ENCODE measurements around the gene HS6ST2. TPM values are rescaled to one million over a fixed set of nuclear protein-coding genes. Genes with fewer than 3 reads are reported as not detected.
A peak's percentile ranks its signal among the peaks of the same experiment; 100 is the strongest.

The HS6ST2 gene
- total and polyA plus RNA-seq, 9 of the 15 experiments (the other 6 are each of a cell fraction or from before 2014, with no cell fraction given) = not detected

- no peak for TF ChIP-seq ZNF592 (IDR thresholded peaks at IDR 0.05)
- TF ChIP-seq C11orf30 (IDR thresholded peaks at IDR 0.05; ENCODE audit: low read depth) = no peak
Observed at GRCh38 chrX:132676561-132677186, 281.8 kb downstream of the HS6ST2 start (continued).

- ATAC-seq = no peak
- no peaks in the 10 kb centered on the region for H3K79me2 ChIP-seq (ENCODE audit: control insufficient read depth, insufficient read depth, low read length)
- DNase-seq (ENCODE audit: extremely low read depth in 1 of 4, low spot score in 3 of 4) = no peak
- ChIA-PET CTCF (ENCODE audit: low intra/inter-chr PET ratio) (no interaction called here), POLR2A (no interaction called here)
- no peak overlapping the region for H3K9ac ChIP-seq (ENCODE audit: insufficient read depth in 1 of 2, low read depth in 2 of 2, low read length in 2 of 2)
- BruUV-seq (replicated peaks) = no TSS peak
- no peak overlapping the region for H3K4me2 ChIP-seq (ENCODE audit: insufficient read depth, low read length)
- H3K36me3 ChIP-seq (ENCODE audit: control insufficient read depth, insufficient read depth, low read length) = no peaks in the 10 kb centered on the region
- WGBS (ENCODE audit: insufficient coverage, low coverage, missing lambda C conversion rate) = 0% methylated on average over 3 of the region's 3 CpGs
- TF ChIP-seq FOXJ2 (tag; IDR thresholded peaks at IDR 0.05) = no peak
- no peak for TF ChIP-seq RHOXF2B (CRISPR knock-in tag; conservative IDR thresholded peaks at IDR 0.05)
- no peak for TF ChIP-seq ZNF77 (CRISPR knock-in tag; IDR thresholded peaks at IDR 0.05)
- TF ChIP-seq CTCF (IDR thresholded peaks at IDR 0.05 in 2 of 3, conservative IDR thresholded peaks at IDR 0.05 in 1 of 3; ENCODE audit: insufficient read depth in 2 of 3, low read depth in 1 of 3, low read length in 3 of 3) = peak in 1 of 3 experiments; percentile 8; a peak in 1 of 6 replicates
- in situ Hi-C loops (cut with MboI) = no loop called here
- H3K27me3 ChIP-seq (ENCODE audit: control insufficient read depth in 2 of 2, insufficient read depth in 2 of 2, low read length in 2 of 2) = no peaks in the 10 kb centered on the region
- no peak overlapping the region for H3K27ac ChIP-seq (ENCODE audit: extremely low read depth, low read depth, low read length)
- FAIRE-seq = no peak
- H3K9me3 ChIP-seq (replicated peaks; ENCODE audit: control insufficient read depth, insufficient read depth, low read depth, low read length) = no peaks in the 10 kb centered on the region
- no peaks in the 10 kb centered on the region for H3K4me1 ChIP-seq (replicated peaks in 1 of 2; ENCODE audit: control insufficient read depth in 2 of 2, insufficient read depth in 2 of 2, low read length in 2 of 2)
- no peak overlapping the region for H2AFZ ChIP-seq (ENCODE audit: low read depth, low read length)
- H4K20me1 ChIP-seq (replicated peaks; ENCODE audit: control insufficient read depth, insufficient read depth, low read length) = no peaks in the 10 kb centered on the region
- intact Hi-C loops (cut with micrococcal nuclease) = no loop called here
- H3K9me1 ChIP-seq (ENCODE audit: control insufficient read depth, insufficient read depth, low read length) = no peaks in the 10 kb centered on the region
- no peak overlapping the region for H3K4me3 ChIP-seq
Observed at GRCh38 chrX:132676102-132676501, 282.3 kb downstream of the HS6ST2 start.

Measured in K562 (cell line).